Small intestine (tissue), 7 donors: Measurements from ENCODE around the gene FAAP100. TPM values are rescaled to one million over a fixed set of nuclear protein-coding genes. Genes with fewer than 3 reads are reported as not detected.

Experiments used
- DNase-seq, 2 donors: peaks; one replicate each; pipeline versions ENCODE4 v3.0.0 to v3.0.0-alpha.2; 2013
- FAIRE-seq: peaks from 2 replicates; lab custom pipeline; 2012; peaks lifted over from hg19 to GRCh38; lab: Jason Lieb, UNC
- H3K27ac ChIP-seq, 3 donors: one replicate each; pipeline ENCODE4 v1.5.1; 2013; ENCODE audit warnings: low read length in 2 of 3, mild to moderate bottlenecking in 2 of 3, control low read depth in 1 of 3, inconsistent platforms in 1 of 3, low read depth in 1 of 3, moderate library complexity in 1 of 3
- H3K27me3 ChIP-seq, 3 donors: one replicate each; pipeline ENCODE4 v1.6.1; 2013; ENCODE audit warnings: low read length in 3 of 3, inconsistent platforms in 1 of 3; ENCODE audit not compliant: control insufficient read depth in 3 of 3, insufficient read depth in 3 of 3
- H3K36me3 ChIP-seq, 3 donors: one replicate each; pipeline ENCODE4 v1.6.1; 2013; ENCODE audit warnings: low read length in 3 of 3, inconsistent platforms in 1 of 3, low read depth in 1 of 3, mild to moderate bottlenecking in 1 of 3, moderate library complexity in 1 of 3; ENCODE audit not compliant: control insufficient read depth in 3 of 3, insufficient read depth in 2 of 3
- H3K4me1 ChIP-seq, 3 donors: one replicate each; pipeline ENCODE4 v1.6.1; 2013; ENCODE audit warnings: low read length in 2 of 3, inconsistent platforms in 1 of 3, low read depth in 1 of 3, mild to moderate bottlenecking in 1 of 3, moderate library complexity in 1 of 3; ENCODE audit not compliant: control insufficient read depth in 3 of 3, insufficient read depth in 2 of 3
- H3K4me3 ChIP-seq, 3 donors: one replicate each; pipeline ENCODE4 v1.5.1; 2013; ENCODE audit warnings: low read length in 3 of 3, control low read depth in 1 of 3, inconsistent platforms in 1 of 3, low read depth in 1 of 3, mild to moderate bottlenecking in 1 of 3, moderate library complexity in 1 of 3
- H3K9me3 ChIP-seq, 2 donors: one replicate each; pipeline ENCODE4 v1.6.1; 2013; ENCODE audit warnings: low read depth in 1 of 2, low read length in 1 of 2; ENCODE audit not compliant: control insufficient read depth in 2 of 2, insufficient read depth in 1 of 2
- WGBS, 3 donors: extraction: QIAGEN DNeasy Blood & Tissue Kit; methylation state at CpG; one replicate each; pipeline ENCODE4 v1.1.7; 2013; 5-methylcytosine and 5-hydroxymethylcytosine counted together
- polyA plus RNA-seq, 4 donors: library from polyadenylated mRNA; stranded (reverse) in 3 of 4; unstranded in 1 of 4; fragments of 200-250 nt in 3 of 4; fragments of 120-200 nt in 1 of 4; gene quantifications; one replicate each; pipeline versions ENCODE4 v1.2.1 to v1.2.3, GENCODE V29; 2013
- donor health status: healthy with polysubstance abuse.
- donor health status: control.
- donor health status: control.
- donor health status: Bipolar disorder and iron deficiency.
- donor health status: healthy.

FAAP100 gene
- polyA plus RNA-seq, 4 donors: 23.7 to 30.2 (median 26.9) TPM

DNA sequence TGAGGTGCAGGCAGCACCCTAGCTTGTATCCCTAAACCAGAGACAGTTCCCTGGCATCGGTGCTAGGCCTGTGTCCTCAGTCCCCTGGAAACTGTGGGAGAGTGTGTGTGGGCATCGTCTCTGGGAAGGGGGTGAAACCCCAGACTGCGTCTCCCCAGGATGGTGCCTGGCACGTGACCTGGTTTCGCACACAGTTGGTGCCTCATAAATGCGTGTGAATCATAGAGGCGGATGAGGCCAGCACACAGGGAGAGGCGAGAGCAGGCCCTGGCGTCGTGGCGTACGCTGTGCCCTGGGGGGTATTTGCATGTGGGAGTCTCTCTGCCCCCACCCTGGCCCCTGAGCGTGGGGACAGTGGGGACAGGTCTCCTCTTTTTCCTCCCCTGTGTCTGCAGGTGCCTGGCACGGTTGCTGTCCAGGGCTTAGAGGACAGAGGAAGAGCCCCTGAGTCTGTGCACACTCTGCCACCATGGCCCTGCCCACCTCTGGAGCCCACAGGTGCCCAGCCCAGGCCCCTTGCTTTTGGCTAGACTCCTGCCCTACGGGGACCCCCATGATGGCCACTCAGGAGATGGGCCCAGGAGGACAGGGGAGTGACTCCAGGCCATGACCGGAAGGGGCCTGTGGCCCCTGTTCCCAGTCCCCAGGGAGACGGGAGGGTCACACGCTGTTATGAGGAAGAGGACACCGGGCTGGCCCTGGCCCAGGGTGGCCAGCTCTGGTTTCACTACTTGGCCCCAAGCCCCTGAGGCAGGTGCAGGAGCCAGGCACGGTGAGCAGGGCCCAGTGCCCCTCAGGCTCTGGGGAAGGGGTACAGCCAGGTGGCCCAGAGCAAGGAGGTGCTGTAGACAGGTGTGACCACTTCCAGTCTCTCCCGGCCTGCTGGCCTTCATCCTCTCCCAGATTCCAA lies 25.2 kb downstream of the FAAP100 start:
- 70 to 83% (median 74%) methylated on average over 19 to 21 of the region's 21 CpGs for WGBS, 3 donors
- H3K9me3 ChIP-seq: no peaks in the 10 kb centered on the region
- no peak for FAIRE-seq
- H3K27ac ChIP-seq: no peak overlapping the region
- no peaks in the 10 kb centered on the region for H3K36me3 ChIP-seq
- H3K27me3 ChIP-seq: peaks cover 0 to 31% (median 2%) of the 10 kb centered on the region in 3 donors
- H3K4me3 ChIP-seq: no peak overlapping the region
- peaks cover 0 to 10% (median 0%) of the 10 kb centered on the region in 3 donors for H3K4me1 ChIP-seq
- no peak for DNase-seq

DNA sequence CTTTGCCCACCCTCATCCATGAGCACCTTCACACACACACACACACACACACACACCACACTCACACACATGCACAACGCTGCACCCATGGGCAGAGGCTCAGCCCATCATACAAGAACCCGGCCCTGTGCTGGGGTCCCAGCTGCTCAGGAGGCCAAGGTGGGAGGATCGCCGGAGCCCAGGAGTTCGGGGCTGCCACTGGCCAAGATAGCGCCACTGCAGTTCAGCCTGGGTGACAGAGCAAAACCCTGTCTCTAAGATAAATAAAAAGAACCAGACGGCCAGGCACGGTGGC lies 27.3 kb downstream of the FAAP100 start:
- no peaks in the 10 kb centered on the region for H3K36me3 ChIP-seq
- 65 to 74% (median 71%) methylated on average over 8 of the region's 8 CpGs for WGBS, 3 donors
- no peak overlapping the region for H3K4me3 ChIP-seq
- H3K27ac ChIP-seq: no peak overlapping the region
- peaks cover 0 to 17% (median 0%) of the 10 kb centered on the region in 3 donors for H3K4me1 ChIP-seq
- no peaks in the 10 kb centered on the region for H3K9me3 ChIP-seq
- peaks cover 0 to 34% (median 2%) of the 10 kb centered on the region in 3 donors for H3K27me3 ChIP-seq
- FAIRE-seq (no peak), DNase-seq (no peak)

DNA sequence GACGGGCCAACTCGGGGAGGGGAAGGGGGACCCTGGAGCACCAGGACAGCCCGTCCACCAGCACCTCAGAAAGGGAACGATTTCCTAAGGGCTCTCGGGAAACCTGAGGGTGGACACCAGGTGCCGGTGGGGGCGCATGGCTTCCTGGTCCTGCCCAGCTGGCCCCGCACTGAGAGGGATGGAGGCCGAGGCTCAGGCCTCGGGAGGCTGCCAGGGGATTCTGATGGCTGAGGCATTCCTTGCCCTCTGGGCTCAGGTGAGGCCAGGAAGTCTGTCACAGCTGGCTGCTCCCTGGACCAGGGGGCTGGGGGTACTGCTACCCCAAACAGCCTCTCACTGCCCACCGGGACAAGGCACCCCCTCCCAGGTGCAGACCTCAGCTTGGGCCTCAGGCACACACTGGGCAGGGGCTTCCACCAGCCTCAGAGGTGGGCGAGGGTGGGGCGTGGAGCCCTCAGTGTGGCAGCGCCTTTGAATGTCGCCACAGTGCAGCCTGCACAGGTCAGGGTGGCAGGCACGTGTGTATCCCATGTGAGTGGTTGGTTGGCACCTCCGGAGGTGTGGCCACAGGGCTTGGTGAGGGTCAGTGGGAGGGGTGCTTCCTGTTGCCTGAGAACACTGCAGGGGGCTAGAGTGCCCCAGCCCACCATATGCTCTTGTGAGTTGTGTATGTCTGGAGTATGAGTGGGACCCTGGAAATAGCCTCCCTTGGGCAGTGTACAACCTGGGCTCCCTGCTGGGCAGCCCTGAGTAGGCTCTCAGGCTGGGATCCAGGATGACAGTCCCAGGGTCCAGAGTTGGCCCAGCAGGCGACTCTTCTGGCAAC lies 27.9 kb downstream of the FAAP100 start:
- Histone ChIP-seq H3K36me3 (no peaks in the 10 kb centered on the region), H3K9me3 (no peaks in the 10 kb centered on the region), H3K4me1 (peaks cover 0 to 20% (median 0%) of the 10 kb centered on the region in 3 donors), H3K27me3 (peaks cover 0 to 33% (median 2%) of the 10 kb centered on the region in 3 donors), H3K4me3 (no peak overlapping the region), H3K27ac (no peak overlapping the region)
- 50 to 77% (median 59%) methylated on average over 16 to 18 of the region's 18 CpGs for WGBS, 3 donors
- FAIRE-seq: no peak
- DNase-seq: no peak

DNA sequence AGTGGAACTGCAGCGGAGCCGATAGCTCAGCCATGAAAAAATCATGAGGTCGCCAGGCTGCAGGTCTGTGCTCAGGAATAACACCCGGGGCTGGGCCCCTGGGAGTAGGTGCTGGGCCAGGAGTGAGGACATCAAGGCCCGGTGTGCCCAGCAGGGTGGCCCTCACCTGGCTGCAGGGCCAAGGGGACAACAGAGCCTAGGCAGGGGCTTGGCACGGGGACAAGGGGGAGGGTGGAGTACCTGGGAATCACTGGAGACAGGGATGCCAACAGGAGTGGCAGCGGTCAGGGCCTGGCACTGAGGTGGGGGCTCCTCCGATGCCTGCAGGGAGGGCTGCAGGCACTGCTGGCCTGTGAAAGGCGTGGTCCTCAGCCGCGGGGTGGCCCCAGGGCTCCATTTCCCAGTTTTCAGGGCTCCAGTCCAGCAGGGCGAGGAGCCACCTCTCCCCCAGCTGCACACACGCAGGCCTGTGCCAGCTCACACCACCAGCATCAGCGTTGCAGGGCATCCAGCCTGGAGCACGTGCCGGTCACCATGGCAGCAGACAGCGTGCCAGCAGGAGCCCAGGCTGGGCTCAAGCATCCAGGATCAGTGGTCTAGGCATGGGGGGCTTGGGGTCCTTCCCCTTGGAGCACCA lies 28.6 kb downstream of the FAAP100 start:
- no peaks in the 10 kb centered on the region for H3K9me3 ChIP-seq
- no peak for FAIRE-seq
- no peak overlapping the region for H3K27ac ChIP-seq
- H3K36me3 ChIP-seq: no peaks in the 10 kb centered on the region
- peaks cover 0 to 22% (median under 1%) of the 10 kb centered on the region in 3 donors for H3K4me1 ChIP-seq
- no peak overlapping the region for H3K4me3 ChIP-seq
- no peak for DNase-seq
- H3K27me3 ChIP-seq: peaks cover 0 to 26% (median 2%) of the 10 kb centered on the region in 3 donors
- WGBS, 3 donors: 29 to 48% (median 38%) methylated on average over 14 to 17 of the region's 17 CpGs

DNA sequence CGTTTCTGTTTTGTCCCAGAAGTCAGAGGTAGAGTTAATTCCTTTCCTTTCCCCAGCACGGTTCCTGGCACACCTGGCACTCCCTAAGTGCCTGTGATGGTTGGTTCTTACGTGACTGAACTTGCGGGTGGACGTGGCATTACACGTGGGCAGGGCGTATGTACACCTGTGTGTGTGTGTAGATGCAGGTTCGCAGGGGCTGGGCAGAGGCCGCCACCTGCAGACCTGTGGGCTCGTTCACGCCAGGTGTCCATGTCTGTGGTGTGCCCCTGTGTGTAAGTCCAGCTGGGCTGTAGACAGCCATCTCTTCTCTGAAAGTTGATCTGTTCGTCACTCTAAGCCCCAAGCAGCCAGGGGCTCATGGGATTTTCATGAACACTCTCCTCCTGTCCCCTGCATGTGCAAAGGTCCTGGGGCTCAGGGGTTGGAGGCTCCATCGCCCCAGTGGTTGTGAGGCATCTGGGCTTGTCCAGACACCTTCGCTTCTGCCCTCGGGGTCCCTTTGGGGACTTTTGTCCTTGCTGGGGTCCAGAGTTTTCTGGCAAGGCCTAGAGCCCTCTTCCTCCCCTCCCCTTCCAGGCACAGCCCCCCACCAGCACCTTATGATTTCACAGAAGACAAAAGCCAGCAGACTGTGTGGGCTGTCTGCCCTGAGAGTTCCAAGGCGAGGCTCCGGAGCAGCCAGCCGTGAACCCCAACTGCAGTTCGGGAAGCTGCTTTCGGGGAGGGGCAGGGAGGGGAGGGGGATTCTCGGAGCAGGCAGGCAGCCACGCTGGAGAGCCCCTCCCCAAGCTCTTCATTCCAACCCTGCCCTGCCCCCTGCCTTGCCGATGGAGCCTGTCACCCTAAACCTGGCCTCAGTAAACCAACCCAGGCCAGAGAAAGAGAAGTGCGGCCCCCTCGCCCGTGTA lies 29.4 kb downstream of the FAAP100 start:
- H3K27me3 ChIP-seq: peaks cover 0 to 18% (median 2%) of the 10 kb centered on the region in 3 donors
- no peak overlapping the region for H3K4me3 ChIP-seq
- 66 to 82% (median 81%) methylated on average over 26 of the region's 26 CpGs for WGBS, 3 donors
- FAIRE-seq: no peak
- peaks cover 0 to 27% (median 8%) of the 10 kb centered on the region in 3 donors for H3K4me1 ChIP-seq
- H3K36me3 ChIP-seq: peaks cover 0 to 5% (median 0%) of the 10 kb centered on the region in 3 donors
- peak in 1 of 2 donors; percentile 69 for DNase-seq
- H3K9me3 ChIP-seq: no peaks in the 10 kb centered on the region
- no peak overlapping the region for H3K27ac ChIP-seq

DNA sequence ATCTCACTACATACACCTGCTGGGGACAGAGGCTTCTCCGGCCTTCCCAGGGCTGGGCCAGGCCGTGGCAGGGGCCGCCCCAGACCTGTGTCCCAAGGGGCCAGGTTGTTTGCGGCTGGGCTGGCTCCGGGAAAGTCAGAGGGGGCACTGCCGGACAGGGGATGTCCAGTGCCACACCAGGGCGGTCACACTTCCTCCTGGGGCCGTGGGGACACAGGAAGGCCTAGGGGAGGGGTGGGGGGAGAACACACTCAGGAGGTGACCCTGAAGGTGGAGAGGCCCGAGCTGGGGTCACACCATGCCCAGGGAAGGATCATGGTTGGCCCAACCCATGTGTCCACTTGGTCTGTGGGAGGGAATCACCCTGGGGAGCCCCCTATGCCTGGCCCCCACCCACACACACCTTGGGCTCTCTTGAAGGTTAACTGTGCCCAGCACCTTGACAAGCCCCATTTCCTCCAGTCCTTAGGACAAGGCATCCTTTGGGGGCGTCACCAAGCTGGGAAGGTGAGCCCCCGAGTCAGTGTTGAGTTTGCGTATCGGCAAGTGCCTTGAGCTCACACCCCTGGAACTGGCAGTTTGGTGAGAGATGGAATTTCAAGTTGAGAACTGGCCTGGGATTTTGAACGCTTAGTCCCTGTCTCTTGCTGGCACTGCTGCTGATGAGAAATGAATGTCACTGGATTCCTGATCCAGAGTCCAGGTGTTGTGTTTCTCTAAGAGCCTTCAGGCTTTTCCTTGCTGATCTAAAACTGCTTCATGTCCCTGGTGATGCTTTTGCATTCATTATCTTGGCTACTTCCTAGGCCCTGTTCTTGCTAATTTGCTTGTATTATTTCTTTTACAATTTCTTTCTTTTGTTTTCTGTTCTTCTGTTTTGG lies 31.9 kb downstream of the FAAP100 start:
- Histone ChIP-seq H3K27ac (peak overlapping the region in 2 of 3 donors; percentile 66 to 81), H3K9me3 (no peaks in the 10 kb centered on the region), H3K4me1 (peaks cover 0 to 47% (median 9%) of the 10 kb centered on the region in 3 donors), H3K36me3 (peaks cover 0 to 24% (median 0%) of the 10 kb centered on the region in 3 donors), H3K27me3 (peaks cover 0 to 5% (median 0%) of the 10 kb centered on the region in 3 donors), H3K4me3 (peak overlapping the region in 2 of 3 donors; percentile 47 to 70)
- no peak for DNase-seq
- 57 to 63% (median 62%) methylated on average over 14 of the region's 14 CpGs for WGBS, 3 donors
- FAIRE-seq: no peak
